Measurements from ENCODE around the gene NHERF2. TPM values are rescaled to one million over a fixed set of nuclear protein-coding genes. Genes with fewer than 3 reads are reported as not detected.

NHERF2 gene
- total and polyA plus RNA-seq, 9 of the 15 experiments (the other 6 are each of a cell fraction or from before 2014, with no cell fraction given), result 0.15 to 42.0 (median 12.5) TPM

GRCh38 chr16:2047330-2048115 lies 20.8 kb downstream of the NHERF2 start, which contains the start of the genes NTHL1 and TSC2 (continued):
- TF ChIP-seq ZBTB33 (CRISPR knock-in tag; IDR thresholded peaks at IDR 0.05) (0 out of 2 replicates have a peak, but pooled peaks have one; percentile 38), CHD7 (IDR thresholded peaks at IDR 0.05; ENCODE audit: low read depth, low read length) (no peak), MEIS2 (IDR thresholded peaks at IDR 0.05; ENCODE audit: partially characterized antibody) (no peak), SREBF1 (IDR thresholded peaks at IDR 0.05; ENCODE audit: borderline replicate concordance, low read depth, low read length) (peak; percentile 67; the same call in 1 of the 2 replicates), AFF4 (CRISPR knock-in tag; IDR thresholded peaks at IDR 0.05) (no peak), SP1 (CRISPR knock-in tag; IDR thresholded peaks at IDR 0.05) (peak; percentile 87), POU5F1 (IDR thresholded peaks at IDR 0.05; ENCODE audit: borderline replicate concordance, low read depth, low read length, partially characterized antibody) (peak; percentile 89), ZNF780A (CRISPR knock-in tag; IDR thresholded peaks at IDR 0.05) (no peak), ZNF384 (IDR thresholded peaks at IDR 0.05; ENCODE audit: low read depth, low read length) (no peak)

All from K562 (cell line).